Effector memory CD4-positive, alpha-beta T cell (primary cell): Measurements from ENCODE around the gene DPM2.

Experiments
- DNase-seq, 3 donors: peaks; one replicate each; pipeline ENCODE4 v3.0.0-alpha.2; 2020
- H3K27ac ChIP-seq: 2 replicates; pipeline ENCODE4 v1.7.0; 2013; ENCODE audit warnings: mild to moderate bottlenecking, low read length, moderate library complexity; ENCODE audit not compliant: insufficient read depth, poor library complexity, severe bottlenecking
- H3K27me3 ChIP-seq: replicated peaks from 2 replicates; pipeline ENCODE4 v1.7.0; 2013; ENCODE audit warnings: mild to moderate bottlenecking, low read length; ENCODE audit not compliant: insufficient read depth, control insufficient read depth, poor library complexity, severe bottlenecking
- H3K36me3 ChIP-seq: 2 replicates; pipeline ENCODE4 v1.7.0; 2013; ENCODE audit warnings: mild to moderate bottlenecking, low read length, moderate library complexity; ENCODE audit not compliant: control insufficient read depth, insufficient read depth
- H3K4me1 ChIP-seq: 2 replicates; pipeline ENCODE4 v1.7.0; 2013; ENCODE audit warnings: low read length, mild to moderate bottlenecking; ENCODE audit not compliant: control insufficient read depth, insufficient read depth, poor library complexity, severe bottlenecking
- H3K4me3 ChIP-seq: 2 replicates; pipeline ENCODE4 v1.7.0; 2013; ENCODE audit warnings: low read length, low read depth, mild to moderate bottlenecking; ENCODE audit not compliant: insufficient read depth, poor library complexity, severe bottlenecking
- H3K9me3 ChIP-seq: 2 replicates; pipeline ENCODE4 v1.7.0; 2013; ENCODE audit warnings: mild to moderate bottlenecking, low read length, moderate library complexity; ENCODE audit not compliant: control insufficient read depth
- total RNA-seq, 3 donors: gene quantifications; one replicate each; lab custom pipeline; 2026; lab: John Stamatoyannopoulos, UW

Gene DPM2
- 13.8 to 18.6 (median 16.8) reads per million in 3 donors for total RNA-seq

GRCh38 chr9:127937388-127938297, at the start of gene DPM2:
Gene DPM2, minus strand, starts transcription at chr9:127937854. Its CDS starts 34 bp downstream, at chr9:127937820.
- H3K9me3 ChIP-seq = no peaks in the 10 kb centered on the region
- peak; percentile 72 to 79 (median 73) for DNase-seq
- H3K4me1 ChIP-seq = peaks cover 24% of the 10 kb centered on the region
- peak within 1 kb of the TSS; percentile 76 for H3K27ac ChIP-seq
- peaks cover 25% of the 10 kb centered on the region for H3K36me3 ChIP-seq
- no peaks in the 10 kb centered on the region for H3K27me3 ChIP-seq
- peak within 1 kb of the TSS; percentile 52 for H3K4me3 ChIP-seq

GRCh38 chr9:127987103-127987614, 49.5 kb upstream of the DPM2 start:
- Histone ChIP-seq H3K9me3 (no peaks in the 10 kb centered on the region), H3K27me3 (no peaks in the 10 kb centered on the region), H3K36me3 (no peaks in the 10 kb centered on the region), H3K4me1 (peaks cover 12% of the 10 kb centered on the region), H3K4me3 (no peak overlapping the region), H3K27ac (no peak overlapping the region)
- no peak for DNase-seq

GRCh38 chr9:127985011-127985410, 47.4 kb upstream of the DPM2 start:
- Histone ChIP-seq H3K27me3 (no peaks in the 10 kb centered on the region), H3K27ac (no peak overlapping the region), H3K36me3 (no peaks in the 10 kb centered on the region), H3K4me3 (no peak overlapping the region), H3K4me1 (peaks cover 10% of the 10 kb centered on the region), H3K9me3 (no peaks in the 10 kb centered on the region)
- DNase-seq = no peak

GRCh38 chr9:127983847-127984289, 46.2 kb upstream of the DPM2 start:
- Histone ChIP-seq H3K9me3 (no peaks in the 10 kb centered on the region), H3K27me3 (no peaks in the 10 kb centered on the region), H3K4me3 (no peak overlapping the region), H3K27ac (no peak overlapping the region), H3K4me1 (peaks cover 10% of the 10 kb centered on the region), H3K36me3 (no peaks in the 10 kb centered on the region)
- DNase-seq = no peak

- no peak for DNase-seq
- H3K27me3 ChIP-seq = no peaks in the 10 kb centered on the region
- no peaks in the 10 kb centered on the region for H3K9me3 ChIP-seq
- peaks cover 12% of the 10 kb centered on the region for H3K4me1 ChIP-seq
- H3K27ac ChIP-seq = no peak overlapping the region
- H3K4me3 ChIP-seq = no peak overlapping the region
- H3K36me3 ChIP-seq = no peaks in the 10 kb centered on the region
These were observed 45.3 kb upstream of the DPM2 start for GRCh38 chr9:127982912-127983311.

GRCh38 chr9:127981559-127982121, 44.0 kb upstream of the DPM2 start:
- Histone ChIP-seq H3K36me3 (no peaks in the 10 kb centered on the region), H3K9me3 (no peaks in the 10 kb centered on the region), H3K4me3 (peak overlapping the region; percentile 44), H3K4me1 (peaks cover 25% of the 10 kb centered on the region), H3K27ac (peak overlapping the region; percentile 66), H3K27me3 (no peaks in the 10 kb centered on the region)
- no peak for DNase-seq

GRCh38 chr9:127980706-127981558, 43.3 kb upstream of the DPM2 start, which contains the start of gene EEIG1:
Gene EEIG1, minus strand, starts transcription at chr9:127980989. Its CDS starts 852 bp downstream, at chr9:127980137.
- DNase-seq = peak; percentile 92 to 95 (median 94)
- H3K4me1 ChIP-seq = peaks cover 32% of the 10 kb centered on the region
- peak within 1 kb of the TSS; percentile 87 for H3K4me3 ChIP-seq
- no peaks in the 10 kb centered on the region for H3K9me3 ChIP-seq
- no peaks in the 10 kb centered on the region for H3K36me3 ChIP-seq
- H3K27me3 ChIP-seq = no peaks in the 10 kb centered on the region
- peak within 1 kb of the TSS; percentile 90 for H3K27ac ChIP-seq

GRCh38 chr9:127980060-127980705, 42.5 kb upstream of the DPM2 start:
- Histone ChIP-seq H3K4me1 (peaks cover 39% of the 10 kb centered on the region), H3K36me3 (no peaks in the 10 kb centered on the region), H3K27ac (peak overlapping the region; percentile 90), H3K9me3 (no peaks in the 10 kb centered on the region), H3K4me3 (peak overlapping the region; percentile 87), H3K27me3 (no peaks in the 10 kb centered on the region)
- peak in 2 of 3 donors; percentile 45 to 49 for DNase-seq
